Vagina (tissue), 2 donors: ENCODE measurements around the gene STXBP3. TPM values are rescaled to one million over a fixed set of nuclear protein-coding genes. Genes with fewer than 3 reads are reported as not detected.

Source experiments
- DNase-seq, 2 donors: peaks; one replicate each; pipeline ENCODE4 v3.0.0-alpha.2; 2017; ENCODE audit errors: extremely low spot score in 2 of 2
- H3K27ac ChIP-seq: fragments of 200-600 bp; sonication (generic); one replicate; pipeline ENCODE4 v1.5.1; 2019
- H3K27me3 ChIP-seq: fragments of 200-600 bp; sonication (generic); one replicate; pipeline ENCODE4 v1.5.1; 2019
- H3K36me3 ChIP-seq, 2 donors: fragments of 200-600 bp; sonication (generic); one replicate each; pipeline ENCODE4 v1.5.1; 2017 to 2019
- H3K4me1 ChIP-seq: fragments of 200-600 bp; sonication (generic); one replicate; pipeline ENCODE4 v1.5.1; 2019
- H3K4me3 ChIP-seq, 2 donors: fragments of 200-600 bp; sonication (generic); 1 replicate in 1 of 2; 2 replicates in 1 of 2; pipeline ENCODE4 v1.5.1; 2016 to 2019
- H3K9me3 ChIP-seq: fragments of 200-600 bp; sonication (generic); one replicate; pipeline ENCODE4 v1.5.1; 2019
- CTCF ChIP-seq, 3 experiments: fragments of 450-650 bp in 2 of 3; fragments of 200-600 bp in 1 of 3; sonication (generic) in 1 of 3; IDR thresholded peaks; one replicate each; pipeline ENCODE4 v1.5.1; 2017 to 2019; ENCODE audit warnings: antibody characterized with exemption in 3 of 3, mild to moderate bottlenecking in 2 of 3, moderate library complexity in 2 of 3
- POLR2A ChIP-seq, 2 donors: fragments of 450-650 bp; IDR thresholded peaks; one replicate each; pipeline ENCODE4 v1.6.1; 2017; ENCODE audit warnings: antibody characterized with exemption in 2 of 2, mild to moderate bottlenecking in 2 of 2, moderate library complexity in 2 of 2
- POLR2AphosphoS5 ChIP-seq, 2 donors: sonication (generic); formaldehyde crosslinking; IDR thresholded peaks; one replicate each; pipeline ENCODE4 v1.9.0; 2017; ENCODE audit warnings: antibody characterized with exemption in 2 of 2, mild to moderate bottlenecking in 2 of 2, low read depth in 1 of 2; ENCODE audit not compliant: insufficient read depth in 1 of 2
- intact Hi-C: fragments of 100-400 bp; cut with DNase I; formaldehyde crosslinking; loops from one replicate; pipeline ENCODE4 v1.15.1; 2023
- total RNA-seq: library from RNA; depleted of rRNA; stranded (reverse); fragments of >200 nt; gene quantifications from one replicate; pipeline ENCODE4 v1.2.3, GENCODE V29; 2016

Gene STXBP3
- total RNA-seq, 1 donor from 2014 or later: 167 TPM

DNA sequence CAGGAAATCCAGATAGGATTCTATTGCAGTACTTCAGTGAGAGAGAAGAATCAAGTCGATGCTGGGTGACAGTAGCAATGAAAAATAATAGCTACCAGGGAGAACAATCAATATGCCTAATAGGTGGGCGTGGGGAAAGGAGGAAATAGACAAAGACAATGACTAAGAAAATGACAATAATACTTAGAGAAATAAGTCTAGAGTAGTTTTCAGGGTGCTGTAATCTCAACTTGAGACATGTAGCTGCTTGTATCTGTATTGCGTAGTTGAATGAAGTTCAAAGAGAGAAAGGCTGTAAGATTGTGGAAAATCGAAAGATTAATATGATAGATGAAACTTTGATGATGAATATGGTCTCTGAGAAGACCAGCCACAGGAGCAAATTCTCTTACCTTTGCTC lies 2.6 kb downstream of the STXBP3 start:
- no peaks in the 10 kb centered on the region for H3K27me3 ChIP-seq
- H3K4me1 ChIP-seq: peaks cover 57% of the 10 kb centered on the region
- peaks cover 0 to 18% of the 10 kb centered on the region in 2 donors for H3K36me3 ChIP-seq
- intact Hi-C loops: no loop called here
- no peak overlapping the region for H3K4me3 ChIP-seq
- TF ChIP-seq CTCF (IDR thresholded peaks at IDR 0.05): no peak
- no peak for TF ChIP-seq POLR2A (IDR thresholded peaks at IDR 0.05)
- TF ChIP-seq POLR2AphosphoS5 (IDR thresholded peaks at IDR 0.05; ENCODE audit: insufficient read depth in 1 of 2, low read depth in 1 of 2): no peak
- no peak overlapping the region for H3K27ac ChIP-seq
- no peak for DNase-seq
- H3K9me3 ChIP-seq: no peaks in the 10 kb centered on the region

GRCh38 chr1:108750476-108751181 lies 4.2 kb downstream of the STXBP3 start:
- Histone ChIP-seq H3K4me3 (no peak overlapping the region), H3K9me3 (no peaks in the 10 kb centered on the region), H3K27me3 (no peaks in the 10 kb centered on the region), H3K36me3 (peaks cover 0 to 29% of the 10 kb centered on the region in 2 donors), H3K4me1 (peaks cover 57% of the 10 kb centered on the region), H3K27ac (no peak overlapping the region)
- no peak for DNase-seq
- intact Hi-C loops: loop anchor here (5.0 kb wide), 1 partner anchor 367 kb away; no protein-coding TSS in a partner anchor
- no peak for TF ChIP-seq POLR2AphosphoS5 (IDR thresholded peaks at IDR 0.05; ENCODE audit: insufficient read depth in 1 of 2, low read depth in 1 of 2)
- TF ChIP-seq POLR2A (IDR thresholded peaks at IDR 0.05): no peak
- TF ChIP-seq CTCF (IDR thresholded peaks at IDR 0.05): no peak

- peaks cover 45% of the 10 kb centered on the region for H3K4me1 ChIP-seq
- TF ChIP-seq POLR2AphosphoS5 (IDR thresholded peaks at IDR 0.05; ENCODE audit: insufficient read depth in 1 of 2, low read depth in 1 of 2) (no peak), CTCF (IDR thresholded peaks at IDR 0.05) (no peak)
- no peak for DNase-seq
- no peak overlapping the region for H3K4me3 ChIP-seq
- intact Hi-C loops: loop anchor here (5.0 kb wide), 1 partner anchor 364 kb away; no protein-coding TSS in a partner anchor
- H3K27me3 ChIP-seq: no peaks in the 10 kb centered on the region
- no peaks in the 10 kb centered on the region for H3K9me3 ChIP-seq
- H3K27ac ChIP-seq: no peak overlapping the region
- peaks cover 0 to 47% of the 10 kb centered on the region in 2 donors for H3K36me3 ChIP-seq
These were observed 6.9 kb downstream of the STXBP3 start for GRCh38 chr1:108753363-108753762.

GRCh38 chr1:108758796-108759195 lies 12.3 kb downstream of the STXBP3 start:
- no peak overlapping the region for H3K4me3 ChIP-seq

More at GRCh38 chr1:108758796-108759195, 12.3 kb downstream of the STXBP3 start:
- no peaks in the 10 kb centered on the region for H3K4me1 ChIP-seq
- no peak for TF ChIP-seq CTCF (IDR thresholded peaks at IDR 0.05)
- TF ChIP-seq POLR2AphosphoS5 (IDR thresholded peaks at IDR 0.05; ENCODE audit: insufficient read depth in 1 of 2, low read depth in 1 of 2): no peak
- no peak for TF ChIP-seq POLR2A (IDR thresholded peaks at IDR 0.05)
- H3K27me3 ChIP-seq: no peaks in the 10 kb centered on the region
- no peak overlapping the region for H3K27ac ChIP-seq
- DNase-seq: no peak
- intact Hi-C loops: no loop called here
- H3K9me3 ChIP-seq: no peaks in the 10 kb centered on the region
- H3K36me3 ChIP-seq: peaks cover 0 to 65% of the 10 kb centered on the region in 2 donors
